ENCODE data around the gene CD248.

The CD248 gene

DNA sequence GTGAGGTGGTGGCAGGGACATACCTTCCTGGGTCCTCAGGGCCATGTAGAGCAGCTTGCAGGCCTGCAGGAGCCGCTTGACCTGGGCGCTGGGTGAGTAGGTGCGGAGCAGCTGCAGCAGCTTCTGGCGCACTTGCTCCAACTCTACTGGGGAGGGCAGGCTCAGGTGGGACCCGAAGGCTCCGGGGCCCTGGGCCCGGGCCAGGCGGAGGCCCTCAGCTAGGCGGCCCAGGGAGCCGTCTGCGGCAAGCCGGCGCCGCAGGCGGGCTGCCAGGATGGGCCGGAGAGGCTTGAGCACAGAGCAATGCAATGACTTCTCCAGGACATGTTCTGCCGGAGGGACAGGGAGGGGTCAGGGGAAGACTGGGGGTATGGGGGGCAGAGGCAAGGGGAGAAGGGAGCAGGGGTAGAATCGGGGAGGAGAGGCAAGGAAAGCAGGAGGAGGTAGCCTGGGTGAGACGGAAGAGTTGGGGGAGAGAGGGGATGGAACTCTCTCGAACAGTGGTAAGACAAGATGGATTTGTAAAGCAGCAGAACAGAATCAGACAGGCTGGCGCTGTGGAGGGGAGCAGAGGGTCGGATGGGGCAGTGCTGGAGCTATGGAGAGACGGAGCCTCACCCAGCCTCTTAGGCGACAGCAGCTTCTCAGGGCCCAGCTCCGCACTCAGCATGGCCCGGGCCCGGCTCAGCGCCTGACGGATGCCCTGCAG is 17.2 kb upstream of the CD248 start:
- no peak overlapping the region for H3K27ac ChIP-seq
- no peak for TF ChIP-seq ZFX (IDR thresholded peaks at IDR 0.05)
- TF ChIP-seq, protein P1, sequence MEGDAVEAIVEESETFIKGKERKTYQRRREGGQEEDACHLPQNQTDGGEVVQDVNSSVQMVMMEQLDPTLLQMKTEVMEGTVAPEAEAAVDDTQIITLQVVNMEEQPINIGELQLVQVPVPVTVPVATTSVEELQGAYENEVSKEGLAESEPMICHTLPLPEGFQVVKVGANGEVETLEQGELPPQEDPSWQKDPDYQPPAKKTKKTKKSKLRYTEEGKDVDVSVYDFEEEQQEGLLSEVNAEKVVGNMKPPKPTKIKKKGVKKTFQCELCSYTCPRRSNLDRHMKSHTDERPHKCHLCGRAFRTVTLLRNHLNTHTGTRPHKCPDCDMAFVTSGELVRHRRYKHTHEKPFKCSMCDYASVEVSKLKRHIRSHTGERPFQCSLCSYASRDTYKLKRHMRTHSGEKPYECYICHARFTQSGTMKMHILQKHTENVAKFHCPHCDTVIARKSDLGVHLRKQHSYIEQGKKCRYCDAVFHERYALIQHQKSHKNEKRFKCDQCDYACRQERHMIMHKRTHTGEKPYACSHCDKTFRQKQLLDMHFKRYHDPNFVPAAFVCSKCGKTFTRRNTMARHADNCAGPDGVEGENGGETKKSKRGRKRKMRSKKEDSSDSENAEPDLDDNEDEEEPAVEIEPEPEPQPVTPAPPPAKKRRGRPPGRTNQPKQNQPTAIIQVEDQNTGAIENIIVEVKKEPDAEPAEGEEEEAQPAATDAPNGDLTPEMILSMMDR (conservative IDR thresholded peaks at IDR 0.05): no peak

DNA sequence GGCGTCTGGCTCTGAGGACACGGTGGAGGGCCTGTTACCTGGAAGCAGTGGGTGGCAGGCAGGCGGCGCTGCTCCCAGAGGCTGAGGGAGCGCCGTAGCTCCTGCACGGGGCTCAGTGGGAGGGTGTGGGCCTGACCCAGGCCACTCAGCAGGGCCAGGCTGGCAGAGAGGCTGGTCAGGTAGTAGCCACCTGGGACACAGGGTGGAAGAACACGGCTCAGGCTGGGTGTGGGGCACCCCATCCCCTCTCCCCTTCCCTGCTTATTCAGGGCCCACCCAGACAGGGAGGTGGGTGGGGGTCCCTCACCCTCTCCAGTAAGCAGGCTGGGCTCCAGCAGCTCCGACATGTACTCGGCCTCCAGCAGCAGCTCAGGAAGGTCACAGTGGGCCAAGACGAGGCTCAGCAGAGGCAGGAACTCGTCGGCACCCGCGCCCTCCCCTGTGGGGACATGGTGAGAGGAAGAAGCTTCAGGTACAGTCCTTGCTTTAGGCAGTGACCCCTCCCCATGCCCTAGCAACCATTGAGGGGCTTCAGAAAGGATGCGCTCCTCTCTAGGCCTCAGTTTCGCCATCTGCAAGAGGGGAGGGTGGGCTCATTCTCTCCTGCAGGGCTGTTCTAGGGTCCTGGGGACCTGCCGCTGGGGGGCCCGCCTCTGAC is 16.5 kb upstream of the CD248 start:
- H3K27ac ChIP-seq: no peak overlapping the region
- TF ChIP-seq ZFX (IDR thresholded peaks at IDR 0.05): no peak
- TF ChIP-seq, protein P1 (conservative IDR thresholded peaks at IDR 0.05): no peak

DNA sequence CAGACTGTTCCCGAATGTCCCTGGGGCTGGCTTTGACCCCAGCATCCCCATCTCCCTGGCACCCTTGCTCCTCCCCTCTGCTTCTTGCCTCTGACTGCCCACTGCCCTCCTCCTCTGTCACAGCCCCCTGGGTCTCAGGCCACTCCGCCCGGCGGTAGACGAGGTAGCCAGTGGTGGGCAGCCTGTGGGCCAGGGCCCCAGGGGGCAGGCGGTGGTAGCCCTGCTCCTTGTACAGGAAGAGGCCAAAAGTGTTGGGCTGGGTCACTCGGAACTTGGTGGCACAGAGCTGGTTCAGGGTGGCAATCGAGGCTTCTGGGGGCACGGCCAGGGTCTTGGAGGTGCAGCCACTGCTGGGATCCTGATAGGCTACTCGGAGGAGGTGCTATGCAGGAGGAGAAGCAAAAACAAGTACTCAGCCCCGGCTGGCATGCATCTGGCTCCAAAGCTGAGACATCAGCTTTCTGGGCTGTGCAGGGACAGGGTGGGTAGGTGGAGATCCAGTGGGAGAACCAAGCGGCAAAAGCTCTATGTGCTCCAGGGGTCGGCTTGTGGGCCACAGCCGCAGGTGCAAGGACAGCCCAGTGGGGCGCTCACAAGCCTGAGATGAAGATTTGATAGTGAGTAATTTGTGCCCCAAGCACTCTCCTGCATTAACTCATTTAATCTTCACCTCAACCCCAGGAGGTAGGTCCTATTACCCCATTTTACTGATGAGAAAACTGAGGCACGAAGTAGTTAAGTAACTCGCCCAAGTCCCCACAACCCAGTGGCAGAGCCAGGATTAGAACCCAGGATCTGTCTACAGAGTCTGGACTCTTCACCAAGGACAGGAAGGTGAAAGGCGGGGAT is 15.8 kb upstream of the CD248 start:
- TF ChIP-seq, protein P1 (conservative IDR thresholded peaks at IDR 0.05): no peak

DNA sequence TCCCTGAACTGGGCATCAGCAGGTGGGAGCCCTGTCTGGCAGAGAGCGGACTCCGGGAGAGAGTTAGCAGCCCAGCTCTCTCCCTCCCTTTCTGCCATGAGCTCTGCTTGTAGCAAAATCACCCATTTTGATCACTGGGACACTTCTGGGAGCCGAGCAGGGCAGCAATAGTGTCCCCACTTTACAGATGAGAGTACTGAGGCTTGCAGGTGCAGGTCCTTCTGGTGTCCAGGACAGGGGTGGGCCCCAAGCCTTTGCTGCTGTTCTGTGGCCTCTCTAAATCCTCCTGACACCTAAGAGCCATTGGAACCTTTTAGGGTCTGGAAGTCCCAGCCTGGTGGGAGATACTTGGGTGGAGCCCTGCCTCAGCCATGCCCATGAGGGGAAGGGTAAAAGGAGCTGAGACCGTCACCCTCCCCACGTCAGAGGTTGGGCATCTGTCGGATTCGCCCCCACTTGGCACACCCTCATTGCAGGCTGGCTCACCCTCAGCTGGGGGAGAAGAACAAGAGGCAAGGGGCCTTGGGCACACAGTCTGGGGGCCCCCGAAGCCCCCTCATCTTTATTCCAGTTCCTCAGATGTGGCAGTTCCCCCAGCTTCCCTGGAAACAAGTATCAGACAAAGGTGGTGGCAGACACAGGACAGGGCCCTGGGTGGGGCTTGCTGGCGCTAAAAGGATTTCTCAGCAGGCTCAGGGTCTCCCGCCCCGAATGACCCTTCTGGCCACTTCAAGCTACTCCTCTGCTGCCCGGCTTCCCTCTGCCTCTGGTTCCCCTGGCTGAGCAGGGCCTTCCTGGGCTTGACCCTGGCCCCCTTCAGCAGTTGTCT is 14.9 kb upstream of the CD248 start:
- no peak overlapping the region for H3K27ac ChIP-seq
- no peak for TF ChIP-seq ZFX (IDR thresholded peaks at IDR 0.05)
- TF ChIP-seq, protein P1 (conservative IDR thresholded peaks at IDR 0.05): no peak

More for the DNA sequence above, 15.8 kb upstream of the CD248 start:
- no peak overlapping the region for H3K27ac ChIP-seq

DNA sequence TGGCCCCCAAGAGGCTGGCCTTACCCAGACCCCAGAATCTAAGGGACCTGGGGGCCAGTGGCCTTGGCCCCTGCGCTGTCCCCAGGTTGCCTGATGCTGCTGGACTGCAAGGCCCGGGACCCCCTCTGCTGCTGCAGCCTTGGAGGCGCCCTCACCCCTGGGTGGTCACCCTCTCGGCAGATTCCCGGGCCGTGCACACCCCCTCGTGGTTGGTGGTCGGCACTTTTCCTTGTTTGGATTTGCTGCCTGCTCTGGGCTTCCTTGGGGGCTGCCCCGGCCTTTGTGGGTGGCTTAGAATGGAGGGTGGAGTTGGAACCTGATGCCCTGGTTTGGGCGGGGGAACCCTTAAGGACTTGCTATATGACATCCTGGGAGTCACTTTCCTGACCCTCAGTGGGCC is 14.1 kb upstream of the CD248 start:
- TF ChIP-seq, protein P1 (conservative IDR thresholded peaks at IDR 0.05): no peak
- no peak for TF ChIP-seq ZFX (IDR thresholded peaks at IDR 0.05)

DNA sequence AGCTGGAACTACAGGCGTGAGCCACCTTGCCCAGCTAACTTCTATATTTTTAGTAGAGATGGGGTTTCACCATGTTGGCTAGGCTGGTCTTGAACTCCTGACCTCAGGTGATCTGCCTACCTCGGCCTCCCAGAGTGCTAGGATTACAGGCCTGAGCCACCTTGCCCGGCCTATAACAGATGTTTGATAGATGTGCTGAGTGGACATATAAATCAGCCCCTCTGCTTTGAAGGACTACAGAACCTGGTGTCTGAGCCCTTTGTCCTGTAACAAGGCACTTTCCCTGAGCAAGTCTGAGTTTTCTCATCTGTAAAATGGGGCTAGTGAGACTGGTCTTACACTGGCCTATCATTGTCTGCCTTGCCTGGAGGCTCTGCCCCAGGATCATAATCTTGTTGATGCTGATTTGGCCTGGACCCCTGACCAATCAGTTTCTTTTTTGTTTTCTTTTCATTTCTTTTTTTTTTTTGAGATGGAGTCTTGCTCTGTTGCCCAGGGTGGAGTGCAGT is 12.4 kb upstream of the CD248 start:
- H3K27ac ChIP-seq: no peak overlapping the region
- TF ChIP-seq ZFX (IDR thresholded peaks at IDR 0.05): no peak
- TF ChIP-seq, protein P1 (conservative IDR thresholded peaks at IDR 0.05): no peak

More for the DNA sequence above, 14.1 kb upstream of the CD248 start:
- H3K27ac ChIP-seq: no peak overlapping the region

Data from C4-2B (cell line).